HepG2 (cell line): ENCODE measurements around the gene AFG1L. TPM values are rescaled to one million over a fixed set of nuclear protein-coding genes. Genes with fewer than 3 reads are reported as not detected.

Experiments
- ATAC-seq: fragments of 200-7000 bp; cut with Tn5 transposase; 3 replicates; pipeline ENCODE4 v1.9.1; 2020; ENCODE audit warnings: mild to moderate bottlenecking, moderate library complexity
- BruUV-seq: library from RNA; stranded (reverse); fragments of 400-500 nt; replicated peaks from 2 replicates; lab custom pipeline; 2021; lab: Mats Ljungman, UMichigan
- CTCF ChIA-PET: fragments of 300-600 bp; formaldehyde crosslinking; extraction: SDS; loops from one replicate; lab custom pipeline; 2021; ENCODE audit warnings: low total read pairs, inconsistent platforms, low intra/inter-chr PET ratio; lab: Yijun Ruan, JAX
- POLR2A ChIA-PET: fragments of 350-600 bp; sonication (Branson Sonifier 250); formaldehyde crosslinking; loops from one replicate; lab custom pipeline; 2020; ENCODE audit warnings: antibody characterized with exemption, inconsistent platforms; lab: Yijun Ruan, JAX
- DNase-seq: peaks from one replicate; pipeline ENCODE4 v3.0.0-alpha.2; 2015; ENCODE audit warnings: low spot score
- FAIRE-seq: peaks from 3 replicates; lab custom pipeline; 2011; peaks lifted over from hg19 to GRCh38; lab: Jason Lieb, UNC
- H2AFZ ChIP-seq: one replicate; pipeline ENCODE4 v1.6.1; 2011; ENCODE audit warnings: low read length, inconsistent platforms
- H3K27ac ChIP-seq: fragments of 300-600 bp; 3 replicates; pipeline ENCODE4 v1.8.0; 2011; ENCODE audit warnings: mixed run types, mild to moderate bottlenecking, mixed read lengths, low read length, inconsistent platforms; ENCODE audit not compliant: insufficient read depth; ENCODE audit errors: extremely low read length
- H3K27me3 ChIP-seq, 2 experiments: fragments of 200-600 bp in 1 of 2; 2 replicates in 1 of 2; 3 replicates in 1 of 2; pipeline versions ENCODE4 v1.6.0 to v1.8.0; 2011; ENCODE audit warnings: low read length in 2 of 2, mild to moderate bottlenecking in 2 of 2, moderate library complexity in 2 of 2, inconsistent platforms in 1 of 2; ENCODE audit not compliant: insufficient read depth in 2 of 2, control insufficient read depth in 1 of 2
- H3K36me3 ChIP-seq, 2 experiments: fragments of 200-600 bp in 1 of 2; replicated peaks in 1 of 2; 2 replicates in 1 of 2; 3 replicates in 1 of 2; pipeline versions ENCODE4 v1.5.1 to v1.8.0; 2011; ENCODE audit warnings: low read length in 2 of 2, inconsistent platforms in 1 of 2; ENCODE audit not compliant: insufficient read depth in 2 of 2, control insufficient read depth in 1 of 2
- H3K4me1 ChIP-seq: 2 replicates; pipeline ENCODE4 v1.5.1; 2012; ENCODE audit warnings: low read length, inconsistent platforms; ENCODE audit not compliant: insufficient read depth
- H3K4me2 ChIP-seq: 2 replicates; pipeline ENCODE4 v1.6.0; 2011; ENCODE audit warnings: low read depth, low read length, inconsistent platforms
- H3K4me3 ChIP-seq, 3 experiments: fragments of 200-600 bp in 1 of 3; sonication (generic), shearing (Covaris generic) in 1 of 3; replicated peaks in 1 of 3; 2 replicates each; pipeline ENCODE4 v1.5.1; 2011 to 2016; ENCODE audit warnings: low read length in 3 of 3, inconsistent platforms in 2 of 3, low read depth in 2 of 3, mild to moderate bottlenecking in 2 of 3, control low read depth in 1 of 3, mixed read lengths in 1 of 3; ENCODE audit not compliant: insufficient read depth in 1 of 3
- H3K79me2 ChIP-seq: one replicate; pipeline ENCODE4 v1.6.1; 2011; ENCODE audit warnings: low read length, inconsistent platforms; ENCODE audit not compliant: insufficient read depth
- H3K9ac ChIP-seq: 2 replicates; pipeline ENCODE4 v1.6.0; 2011; ENCODE audit warnings: mild to moderate bottlenecking, low read depth, low read length, inconsistent platforms; ENCODE audit not compliant: insufficient read depth
- H3K9me3 ChIP-seq: 2 replicates; pipeline ENCODE4 v1.5.1; 2012; ENCODE audit warnings: mild to moderate bottlenecking, low read length
- H4K20me1 ChIP-seq: 2 replicates; pipeline ENCODE4 v1.6.0; 2011; ENCODE audit warnings: inconsistent platforms, mild to moderate bottlenecking, low read length, moderate library complexity; ENCODE audit not compliant: insufficient read depth
- DBP ChIP-seq: sonication (generic); formaldehyde crosslinking; IDR thresholded peaks from 2 replicates; pipeline ENCODE4 v1.4.0; 2020; ENCODE audit warnings: missing genetic modification reagents; ENCODE audit errors: not compliant biosample characterization
- NR2F2 ChIP-seq: IDR thresholded peaks from 2 replicates; pipeline ENCODE4 v1.6.1; 2012; ENCODE audit warnings: low read depth, inconsistent platforms, borderline replicate concordance
- NR2F6 ChIP-seq, 2 experiments: IDR thresholded peaks; 2 replicates each; pipeline ENCODE4 v1.6.1; 2016; ENCODE audit warnings: antibody characterized with exemption in 1 of 2, mild to moderate bottlenecking in 1 of 2
- PATZ1 ChIP-seq: sonication (generic); formaldehyde crosslinking; IDR thresholded peaks from 2 replicates; pipeline ENCODE4 v1.4.0; 2020; ENCODE audit warnings: missing genetic modification reagents
- TCF7 ChIP-seq: sonication (generic); IDR thresholded peaks from 2 replicates; pipeline ENCODE4 v1.6.1; 2016; ENCODE audit warnings: antibody characterized with exemption, low read depth
- ZNF138 ChIP-seq: sonication (generic); formaldehyde crosslinking; IDR thresholded peaks from 2 replicates; pipeline ENCODE4 v1.5.0; 2020; ENCODE audit warnings: mild to moderate bottlenecking, low read depth, missing genetic modification reagents
- ZNF703 ChIP-seq: sonication (generic); formaldehyde crosslinking; IDR thresholded peaks from 2 replicates; pipeline ENCODE4 v1.5.1; 2020; ENCODE audit warnings: missing genetic modification reagents, mild to moderate bottlenecking, moderate library complexity, borderline replicate concordance
- WGBS: methylation state at CpG from one replicate; pipeline ENCODE4 v1.1.6; 2017; ENCODE audit warnings: low lambda C conversion rate; 5-methylcytosine and 5-hydroxymethylcytosine counted together
- in situ Hi-C: cut with HindIII; loops from 2 replicates; pipeline ENCODE4 v1.10.0; 2017; ENCODE audit warnings: low pct_unique_long_range_greater_than_20kb; ENCODE audit not compliant: extremely low pct_ligation_motif_present
- intact Hi-C: fragments of 100-400 bp; cut with micrococcal nuclease; formaldehyde crosslinking; loops from one replicate; pipeline ENCODE4 v1.10.0; 2022; ENCODE audit not compliant: unreplicated experiment
- polyA plus RNA-seq, 8 experiments: library from polyadenylated mRNA; depleted of rRNA in 3 of 8; stranded (reverse) in 7 of 8; unstranded in 1 of 8; fragments of >200 nt; fragmentation: Illumina TruSeq in 4 of 8; extraction: Trizol in 4 of 8; gene quantifications; 2 replicates each; pipeline versions ENCODE4 v1.2.1 to v1.2.3, GENCODE V29; 2011 to 2016; ENCODE audit warnings: low read depth in 4 of 8, missing spikeins in 1 of 8, mixed read lengths in 1 of 8; ENCODE audit not compliant: insufficient read depth in 1 of 8
- total RNA-seq, 5 experiments: library from RNA; depleted of rRNA; stranded (reverse); fragments of >200 nt; fragmentation: Illumina TruSeq; extraction: Trizol; gene quantifications; 2 replicates each; pipeline ENCODE4 v1.2.3, GENCODE V29; 2016; ENCODE audit warnings: low read depth in 1 of 5
- TF ChIP-seq, protein P1 (sequence below): sonication (generic); formaldehyde crosslinking; IDR thresholded peaks from 2 replicates; pipeline ENCODE4 v1.4.0; 2020; ENCODE audit warnings: mild to moderate bottlenecking, missing genetic modification reagents
- TF ChIP-seq, protein P2 (sequence below): sonication (generic); formaldehyde crosslinking; IDR thresholded peaks from 2 replicates; pipeline ENCODE4 v1.4.0; 2020; ENCODE audit warnings: low read depth, mild to moderate bottlenecking, missing genetic modification reagents
- TF ChIP-seq, protein P3 (sequence below): sonication (generic); formaldehyde crosslinking; conservative IDR thresholded peaks from 2 replicates; pipeline ENCODE4 v1.4.0; 2020; ENCODE audit warnings: mild to moderate bottlenecking, missing genetic modification reagents, moderate library complexity

The AFG1L gene
- total and polyA plus RNA-seq, 2 of the 13 experiments (the other 11 are each of a cell fraction or from before 2014, with no cell fraction given) = 3.1 to 14.0 TPM

- intact Hi-C loops = no loop called here
- TF ChIP-seq ZNF138 (CRISPR knock-in tag) (no peak), TCF7 (peak; percentile 68), NR2F2 (peak; percentile 64; the same call in 1 of the 2 replicates), NR2F6 (IDR thresholded peaks at IDR 0.05) (peak; percentile 33; the same call in 1 of the 2 replicates), NR2F6 (CRISPR knock-in tag; IDR thresholded peaks at IDR 0.05) (no peak), ZNF703 (CRISPR knock-in tag) (no peak), PATZ1 (CRISPR knock-in tag) (no peak), DBP (CRISPR knock-in tag) (no peak)
- TF ChIP-seq, protein P1, sequence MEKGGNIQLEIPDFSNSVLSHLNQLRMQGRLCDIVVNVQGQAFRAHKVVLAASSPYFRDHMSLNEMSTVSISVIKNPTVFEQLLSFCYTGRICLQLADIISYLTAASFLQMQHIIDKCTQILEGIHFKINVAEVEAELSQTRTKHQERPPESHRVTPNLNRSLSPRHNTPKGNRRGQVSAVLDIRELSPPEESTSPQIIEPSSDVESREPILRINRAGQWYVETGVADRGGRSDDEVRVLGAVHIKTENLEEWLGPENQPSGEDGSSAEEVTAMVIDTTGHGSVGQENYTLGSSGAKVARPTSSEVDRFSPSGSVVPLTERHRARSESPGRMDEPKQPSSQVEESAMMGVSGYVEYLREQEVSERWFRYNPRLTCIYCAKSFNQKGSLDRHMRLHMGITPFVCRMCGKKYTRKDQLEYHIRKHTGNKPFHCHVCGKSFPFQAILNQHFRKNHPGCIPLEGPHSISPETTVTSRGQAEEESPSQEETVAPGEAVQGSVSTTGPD (CRISPR knock-in tag) = no peak
- TF ChIP-seq, protein P2, sequence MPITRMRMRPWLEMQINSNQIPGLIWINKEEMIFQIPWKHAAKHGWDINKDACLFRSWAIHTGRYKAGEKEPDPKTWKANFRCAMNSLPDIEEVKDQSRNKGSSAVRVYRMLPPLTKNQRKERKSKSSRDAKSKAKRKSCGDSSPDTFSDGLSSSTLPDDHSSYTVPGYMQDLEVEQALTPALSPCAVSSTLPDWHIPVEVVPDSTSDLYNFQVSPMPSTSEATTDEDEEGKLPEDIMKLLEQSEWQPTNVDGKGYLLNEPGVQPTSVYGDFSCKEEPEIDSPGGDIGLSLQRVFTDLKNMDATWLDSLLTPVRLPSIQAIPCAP (CRISPR knock-in tag) = no peak
- TF ChIP-seq, protein P3, sequence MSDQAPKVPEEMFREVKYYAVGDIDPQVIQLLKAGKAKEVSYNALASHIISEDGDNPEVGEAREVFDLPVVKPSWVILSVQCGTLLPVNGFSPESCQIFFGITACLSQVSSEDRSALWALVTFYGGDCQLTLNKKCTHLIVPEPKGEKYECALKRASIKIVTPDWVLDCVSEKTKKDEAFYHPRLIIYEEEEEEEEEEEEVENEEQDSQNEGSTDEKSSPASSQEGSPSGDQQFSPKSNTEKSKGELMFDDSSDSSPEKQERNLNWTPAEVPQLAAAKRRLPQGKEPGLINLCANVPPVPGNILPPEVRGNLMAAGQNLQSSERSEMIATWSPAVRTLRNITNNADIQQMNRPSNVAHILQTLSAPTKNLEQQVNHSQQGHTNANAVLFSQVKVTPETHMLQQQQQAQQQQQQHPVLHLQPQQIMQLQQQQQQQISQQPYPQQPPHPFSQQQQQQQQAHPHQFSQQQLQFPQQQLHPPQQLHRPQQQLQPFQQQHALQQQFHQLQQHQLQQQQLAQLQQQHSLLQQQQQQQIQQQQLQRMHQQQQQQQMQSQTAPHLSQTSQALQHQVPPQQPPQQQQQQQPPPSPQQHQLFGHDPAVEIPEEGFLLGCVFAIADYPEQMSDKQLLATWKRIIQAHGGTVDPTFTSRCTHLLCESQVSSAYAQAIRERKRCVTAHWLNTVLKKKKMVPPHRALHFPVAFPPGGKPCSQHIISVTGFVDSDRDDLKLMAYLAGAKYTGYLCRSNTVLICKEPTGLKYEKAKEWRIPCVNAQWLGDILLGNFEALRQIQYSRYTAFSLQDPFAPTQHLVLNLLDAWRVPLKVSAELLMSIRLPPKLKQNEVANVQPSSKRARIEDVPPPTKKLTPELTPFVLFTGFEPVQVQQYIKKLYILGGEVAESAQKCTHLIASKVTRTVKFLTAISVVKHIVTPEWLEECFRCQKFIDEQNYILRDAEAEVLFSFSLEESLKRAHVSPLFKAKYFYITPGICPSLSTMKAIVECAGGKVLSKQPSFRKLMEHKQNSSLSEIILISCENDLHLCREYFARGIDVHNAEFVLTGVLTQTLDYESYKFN (CRISPR knock-in tag) = 0 out of 2 replicates have a peak, but pooled peaks have one; percentile 14
Measured at GRCh38 chr6:108323710-108324466, 29.0 kb downstream of the AFG1L start.

More at GRCh38 chr6:108323710-108324466, 29.0 kb downstream of the AFG1L start:
- WGBS = 33% methylated on average over 4 of the region's 4 CpGs
- no peak overlapping the region for H3K4me2 ChIP-seq
- POLR2A ChIA-PET = no interaction called here
- FAIRE-seq = no peak
- H4K20me1 ChIP-seq = no peaks in the 10 kb centered on the region
- ATAC-seq = no peak
- BruUV-seq = no TSS peak
- H3K4me3 ChIP-seq = no peak overlapping the region
- H3K9me3 ChIP-seq = no peaks in the 10 kb centered on the region
- peak; percentile 36 for DNase-seq
- peaks cover 3 to 14% of the 10 kb centered on the region in 2 experiments; a peak in 2 of 5 replicates for H3K36me3 ChIP-seq
- CTCF ChIA-PET = no interaction called here
- H3K9ac ChIP-seq = no peak overlapping the region
- in situ Hi-C loops = no loop called here
- peaks cover 11% of the 10 kb centered on the region; the same call in 1 of the 2 replicates for H3K4me1 ChIP-seq
- H2AFZ ChIP-seq = no peak overlapping the region
- no peaks in the 10 kb centered on the region; a peak in 1 of 5 replicates for H3K27me3 ChIP-seq
- H3K79me2 ChIP-seq = no peaks in the 10 kb centered on the region
- H3K27ac ChIP-seq = no peak overlapping the region
